BE2C (cell line): Measurements from ENCODE around the gene LRRC37A.
"Not testable (repeated sequence)": the region's sequence is repeated elsewhere in the genome, so short reads cannot be mapped to it uniquely, and the experiment has no call there.

ENCODE experiments used
- DNase-seq: peaks from one replicate; pipeline ENCODE4 v3.0.0-alpha.2; 2020
- H3K27me3 ChIP-seq: fragments of 250-450 bp; sonication (Bioruptor Pico); 2 replicates; pipeline ENCODE4 v1.5.1; 2020; ENCODE audit warnings: mild to moderate bottlenecking
- H3K36me3 ChIP-seq: fragments of 250-450 bp; sonication (Bioruptor Pico); 2 replicates; pipeline ENCODE4 v1.5.1; 2020; ENCODE audit warnings: mild to moderate bottlenecking
- H3K4me1 ChIP-seq: fragments of 250-450 bp; sonication (Bioruptor Pico); 2 replicates; pipeline ENCODE4 v1.5.1; 2020
- H3K4me3 ChIP-seq: 2 replicates; pipeline ENCODE4 v1.5.1; 2011; ENCODE audit warnings: low read depth, low read length
- H3K9me3 ChIP-seq: fragments of 250-450 bp; sonication (Bioruptor Pico); 2 replicates; pipeline ENCODE4 v1.5.1; 2020
- TF ChIP-seq, protein P1 (sequence below): IDR thresholded peaks from 2 replicates; pipeline ENCODE4 v1.5.1; 2012; ENCODE audit warnings: mild to moderate bottlenecking, low read depth, low read length

The LRRC37A gene

DNA sequence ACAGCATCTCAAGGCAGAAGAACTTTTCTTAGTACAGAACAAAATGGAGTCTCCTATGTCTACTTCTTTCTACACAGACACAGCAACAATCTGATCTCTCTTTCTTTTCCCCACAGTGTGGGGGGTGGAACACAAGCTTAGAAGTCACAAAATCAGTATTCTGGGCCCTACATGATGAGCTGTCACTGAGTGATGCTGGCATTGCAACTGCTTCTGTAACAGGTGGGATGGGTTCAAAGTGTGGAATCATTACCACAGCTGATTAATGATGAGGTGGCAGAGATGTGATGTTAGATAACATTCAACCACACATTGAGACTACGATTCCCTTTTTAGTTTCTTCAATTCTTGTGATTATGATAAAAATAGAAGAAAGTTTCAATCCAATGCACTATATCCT is 10.5 kb upstream of the LRRC37A start:
- not testable (repeated sequence) for H3K4me3 ChIP-seq, H3K36me3 ChIP-seq, H3K27me3 ChIP-seq, DNase-seq, H3K9me3 ChIP-seq, H3K4me1 ChIP-seq

DNA sequence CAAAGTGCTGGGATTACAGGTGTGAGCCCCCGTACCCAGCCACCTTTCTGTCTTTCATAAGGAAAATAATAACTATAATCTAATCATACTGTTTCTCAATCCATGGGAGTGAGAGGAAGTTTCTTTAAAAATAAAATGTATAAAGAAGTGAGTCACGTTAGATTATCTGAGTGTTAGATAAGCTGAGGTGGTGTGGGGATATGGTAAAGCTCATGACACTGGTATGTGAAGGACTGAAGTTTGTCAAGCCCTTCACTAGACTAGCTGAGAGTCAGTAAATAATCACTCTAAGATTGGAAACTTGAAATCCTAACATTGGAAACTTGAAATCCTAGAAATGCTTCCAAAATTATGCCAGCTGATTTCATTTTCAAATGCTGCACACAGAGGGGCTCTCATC is 9.4 kb upstream of the LRRC37A start:
- DNase-seq, H3K9me3 ChIP-seq, H3K36me3 ChIP-seq, H3K4me1 ChIP-seq, H3K27me3 ChIP-seq, H3K4me3 ChIP-seq: not testable (repeated sequence)

DNA sequence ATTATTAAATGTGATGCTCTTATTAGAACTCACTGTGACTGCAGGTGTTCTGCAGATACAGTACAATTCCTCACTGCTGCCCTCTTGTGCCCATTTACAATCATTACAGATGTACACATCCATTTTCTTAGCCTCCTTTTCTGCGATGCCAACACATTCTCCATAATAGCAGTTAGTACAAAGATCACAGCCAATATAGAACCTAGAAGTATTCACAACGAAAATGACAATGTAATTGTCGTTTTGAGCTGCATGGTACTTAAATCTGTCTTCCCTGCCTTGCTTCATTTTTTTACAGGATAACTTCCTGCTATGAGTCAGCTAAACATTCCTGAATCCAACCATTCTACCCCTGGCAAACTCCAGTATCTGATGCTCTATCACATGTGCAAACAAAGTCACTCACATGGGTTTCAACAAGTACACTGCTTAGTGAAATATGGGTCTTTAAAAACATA is 8.1 kb upstream of the LRRC37A start:
- H3K4me1 ChIP-seq, H3K4me3 ChIP-seq, H3K36me3 ChIP-seq, H3K9me3 ChIP-seq, H3K27me3 ChIP-seq: not testable (repeated sequence)
- TF ChIP-seq, protein P1, sequence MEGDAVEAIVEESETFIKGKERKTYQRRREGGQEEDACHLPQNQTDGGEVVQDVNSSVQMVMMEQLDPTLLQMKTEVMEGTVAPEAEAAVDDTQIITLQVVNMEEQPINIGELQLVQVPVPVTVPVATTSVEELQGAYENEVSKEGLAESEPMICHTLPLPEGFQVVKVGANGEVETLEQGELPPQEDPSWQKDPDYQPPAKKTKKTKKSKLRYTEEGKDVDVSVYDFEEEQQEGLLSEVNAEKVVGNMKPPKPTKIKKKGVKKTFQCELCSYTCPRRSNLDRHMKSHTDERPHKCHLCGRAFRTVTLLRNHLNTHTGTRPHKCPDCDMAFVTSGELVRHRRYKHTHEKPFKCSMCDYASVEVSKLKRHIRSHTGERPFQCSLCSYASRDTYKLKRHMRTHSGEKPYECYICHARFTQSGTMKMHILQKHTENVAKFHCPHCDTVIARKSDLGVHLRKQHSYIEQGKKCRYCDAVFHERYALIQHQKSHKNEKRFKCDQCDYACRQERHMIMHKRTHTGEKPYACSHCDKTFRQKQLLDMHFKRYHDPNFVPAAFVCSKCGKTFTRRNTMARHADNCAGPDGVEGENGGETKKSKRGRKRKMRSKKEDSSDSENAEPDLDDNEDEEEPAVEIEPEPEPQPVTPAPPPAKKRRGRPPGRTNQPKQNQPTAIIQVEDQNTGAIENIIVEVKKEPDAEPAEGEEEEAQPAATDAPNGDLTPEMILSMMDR: peak; percentile 64
- DNase-seq: peak; percentile 69

DNA sequence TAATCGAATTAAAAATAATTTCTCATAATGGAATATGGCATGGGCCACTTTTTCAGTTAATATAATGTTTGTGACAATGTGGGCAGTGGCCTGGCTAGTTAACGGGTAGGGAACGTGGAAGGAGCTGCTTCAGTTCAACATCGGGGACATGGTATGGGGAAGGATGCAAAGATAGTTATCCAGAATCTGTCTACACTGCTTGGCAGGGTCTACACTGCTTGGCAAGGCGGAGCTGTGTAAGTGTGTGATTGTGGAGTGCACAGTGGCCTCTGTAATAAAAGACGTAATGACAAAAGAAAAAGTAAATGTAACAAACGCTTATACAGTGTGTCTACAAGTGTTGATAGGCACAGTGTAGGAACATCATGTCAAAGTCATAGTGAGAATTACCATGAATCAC is 7.3 kb upstream of the LRRC37A start:
- not testable (repeated sequence) for H3K9me3 ChIP-seq, H3K4me3 ChIP-seq, H3K4me1 ChIP-seq, H3K27me3 ChIP-seq, DNase-seq, H3K36me3 ChIP-seq

DNA sequence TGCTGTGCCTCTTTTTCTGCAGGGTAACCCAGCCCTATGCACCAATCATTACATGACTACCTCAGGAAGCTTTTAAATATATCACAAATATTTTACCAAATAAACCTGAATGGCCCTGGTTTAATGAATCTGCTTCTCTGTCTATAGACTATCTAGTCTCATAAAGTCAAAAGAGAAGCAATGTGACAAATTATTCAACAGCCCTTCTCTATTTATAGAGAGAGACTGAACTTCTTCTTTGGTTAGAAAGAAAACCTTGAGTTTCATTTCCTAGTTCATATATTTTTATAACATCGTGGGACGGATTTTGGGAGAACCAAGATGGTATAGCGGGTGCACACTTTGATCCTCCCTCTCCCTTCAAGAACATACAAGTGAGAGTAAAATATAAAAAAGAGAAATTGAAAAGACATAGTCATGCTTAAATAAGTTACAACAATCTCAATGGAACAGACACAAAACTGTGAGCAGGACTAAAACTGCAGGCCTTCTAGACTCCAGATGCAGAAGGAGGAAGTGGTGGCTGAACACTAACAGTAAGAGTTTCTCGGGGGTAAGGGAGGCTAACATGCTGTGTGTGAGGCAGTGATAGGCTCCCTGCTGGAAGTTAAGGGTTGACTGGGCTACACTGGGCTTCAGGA is 3.9 kb upstream of the LRRC37A start:
- not testable (repeated sequence) for H3K9me3 ChIP-seq, H3K4me3 ChIP-seq, H3K4me1 ChIP-seq, H3K36me3 ChIP-seq, DNase-seq, H3K27me3 ChIP-seq

DNA sequence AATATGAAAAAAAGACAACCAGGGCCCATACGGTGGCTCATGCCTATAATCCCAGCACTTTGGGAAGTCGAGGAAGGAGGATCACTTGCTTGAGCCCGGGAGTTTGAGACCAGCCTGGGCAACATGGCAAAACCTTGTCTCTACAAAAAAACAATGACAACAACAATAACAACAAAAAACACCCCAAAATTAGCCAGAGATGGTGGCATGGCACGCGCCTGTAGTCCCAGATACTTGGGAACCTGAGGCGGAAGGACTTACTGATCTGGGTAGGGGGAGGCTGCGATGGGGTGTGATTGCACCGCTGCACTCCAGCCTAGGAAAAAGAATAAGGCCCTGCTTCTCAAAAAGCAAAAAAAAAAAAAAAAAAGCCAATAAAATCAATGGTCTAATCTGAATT is 3.3 kb upstream of the LRRC37A start:
- H3K9me3 ChIP-seq, H3K27me3 ChIP-seq, DNase-seq, H3K4me3 ChIP-seq, H3K36me3 ChIP-seq, H3K4me1 ChIP-seq: not testable (repeated sequence)

DNA sequence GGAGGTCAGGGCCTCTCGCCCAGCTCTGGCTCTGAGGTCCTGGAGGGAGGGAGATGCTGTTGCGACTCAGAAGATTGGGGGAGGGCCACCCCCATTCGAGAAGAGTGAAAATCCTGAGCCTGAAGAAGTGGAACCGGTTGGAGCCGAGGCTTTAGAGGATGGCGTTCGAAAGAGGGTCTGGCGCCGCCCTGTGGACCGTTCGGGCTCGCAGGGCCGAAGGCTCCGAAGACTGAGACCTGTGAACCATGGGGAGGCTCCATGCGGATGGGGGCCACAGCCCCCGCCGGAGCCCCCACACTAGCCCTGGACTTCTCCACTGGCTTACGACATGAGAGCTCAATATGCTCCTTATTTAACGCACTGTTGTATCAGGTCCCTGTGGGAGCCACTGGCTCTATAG is 46.3 kb downstream of the LRRC37A start:
- H3K4me1 ChIP-seq, H3K27me3 ChIP-seq, DNase-seq, H3K9me3 ChIP-seq, H3K36me3 ChIP-seq, H3K4me3 ChIP-seq: not testable (repeated sequence)

DNA sequence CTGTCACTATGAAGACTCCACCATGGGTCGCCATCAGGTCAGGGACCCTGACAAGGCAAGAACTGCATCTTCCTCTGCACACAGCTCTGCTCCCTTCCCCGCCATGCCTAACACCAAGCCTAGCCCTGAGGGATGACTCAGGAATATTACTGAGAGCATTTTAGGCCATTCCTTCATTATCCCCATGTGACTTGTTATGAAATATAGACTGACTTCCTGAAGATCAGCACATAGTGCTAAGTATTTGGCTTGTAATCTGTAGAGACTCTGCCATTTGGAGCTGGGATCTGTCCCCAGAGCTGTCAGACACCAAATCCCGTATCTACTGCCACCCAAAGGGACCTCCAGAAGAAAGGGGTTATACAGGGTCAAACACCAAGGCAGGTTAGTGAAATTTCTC is 47.2 kb downstream of the LRRC37A start:
- H3K36me3 ChIP-seq, H3K9me3 ChIP-seq, H3K4me3 ChIP-seq, DNase-seq, H3K4me1 ChIP-seq, H3K27me3 ChIP-seq: not testable (repeated sequence)

DNA sequence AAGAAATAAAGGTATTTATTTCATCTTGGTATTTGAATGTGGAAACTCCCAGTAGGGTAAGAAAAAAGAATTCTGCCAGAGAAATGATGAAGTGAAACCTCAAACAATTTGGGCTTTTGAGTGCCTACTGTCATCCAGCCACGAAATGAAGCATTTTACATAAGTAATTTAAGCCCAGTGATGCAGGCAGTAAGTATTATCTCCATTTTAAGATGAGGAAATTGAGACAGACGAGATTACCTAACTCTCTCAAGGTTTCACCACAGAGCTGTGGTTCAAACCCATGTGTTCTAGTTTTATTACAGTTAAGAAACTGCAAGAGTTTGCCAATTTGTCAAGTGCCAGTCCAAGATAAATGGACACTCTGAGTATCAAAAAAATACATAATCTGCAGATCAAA is 53.4 kb downstream of the LRRC37A start:
- not testable (repeated sequence) for H3K4me3 ChIP-seq, H3K36me3 ChIP-seq, H3K4me1 ChIP-seq, DNase-seq, H3K9me3 ChIP-seq, H3K27me3 ChIP-seq

DNA sequence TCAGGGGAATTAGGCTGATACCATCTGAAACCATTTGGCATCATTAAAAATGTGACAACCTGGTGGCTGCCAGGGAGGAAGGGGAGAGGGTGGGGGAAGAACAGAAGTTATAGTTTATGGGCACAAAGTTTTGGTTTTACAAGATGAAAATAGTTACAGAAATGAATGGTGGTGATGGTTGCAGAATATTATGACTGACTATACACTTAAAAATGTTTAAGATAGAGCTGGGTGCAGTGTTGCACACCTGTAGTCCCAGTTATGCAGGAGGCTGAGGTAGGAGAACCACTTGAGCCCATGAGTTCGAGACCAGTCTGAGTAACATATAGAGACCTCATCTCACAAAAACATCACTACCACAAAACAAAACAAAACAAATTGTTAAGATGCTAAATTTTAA is 54.1 kb downstream of the LRRC37A start:
- not testable (repeated sequence) for DNase-seq, H3K9me3 ChIP-seq, H3K27me3 ChIP-seq, H3K4me3 ChIP-seq, H3K4me1 ChIP-seq, H3K36me3 ChIP-seq

DNA sequence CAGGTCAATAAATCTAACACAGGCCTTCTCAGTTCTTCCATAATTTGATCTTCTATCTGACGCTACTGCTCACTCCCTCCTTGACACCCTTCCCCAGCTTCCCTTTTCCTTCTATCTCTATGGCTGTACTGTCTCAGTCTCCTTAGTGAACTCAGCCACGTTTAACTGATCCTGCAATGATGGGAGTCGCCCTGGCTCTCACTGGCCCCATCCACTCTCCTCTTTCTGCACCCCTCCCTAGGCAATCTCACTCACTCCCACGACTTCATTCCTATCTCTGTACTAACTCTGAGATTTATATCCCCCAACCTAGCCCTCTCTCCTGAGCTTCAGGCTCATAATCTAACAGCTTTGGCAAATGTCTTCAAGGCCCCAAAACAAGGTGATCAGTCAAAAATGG is 58.9 kb downstream of the LRRC37A start:
- not testable (repeated sequence) for H3K36me3 ChIP-seq, H3K4me3 ChIP-seq

DNA sequence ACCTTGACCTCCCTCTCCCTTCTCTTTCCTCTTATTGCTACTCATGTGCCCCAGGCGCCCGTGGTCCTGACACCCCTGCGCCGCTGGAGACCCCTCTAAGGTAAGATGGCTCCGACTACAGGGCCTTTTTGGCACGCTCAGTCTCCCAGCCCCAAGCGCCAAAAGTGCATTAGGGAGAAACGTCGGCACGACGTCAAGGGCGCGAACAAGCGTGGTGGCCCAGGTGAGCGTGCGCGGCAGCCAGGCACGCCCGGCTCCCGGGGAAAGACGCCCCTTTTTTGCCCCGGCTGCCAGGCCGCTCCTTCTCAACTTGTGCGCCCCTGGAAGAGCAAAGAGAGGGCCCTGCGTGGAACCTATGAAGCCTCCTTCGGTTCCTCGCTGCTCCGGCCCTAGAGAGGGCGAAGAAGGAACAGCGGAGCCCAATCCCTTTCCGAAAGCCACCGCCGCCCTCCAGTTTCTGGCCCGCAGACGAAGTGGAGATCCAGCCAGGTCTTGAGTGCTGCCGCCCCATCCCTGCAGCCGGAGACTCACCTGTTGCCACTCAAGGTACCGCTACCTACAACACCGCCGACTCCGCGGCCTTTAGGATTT is 66.3 kb downstream of the LRRC37A start:
- H3K27me3 ChIP-seq, DNase-seq, H3K4me3 ChIP-seq, H3K4me1 ChIP-seq, H3K9me3 ChIP-seq, H3K36me3 ChIP-seq: not testable (repeated sequence)

More for the DNA sequence above, 58.9 kb downstream of the LRRC37A start:
- not testable (repeated sequence) for H3K27me3 ChIP-seq, H3K4me1 ChIP-seq, H3K9me3 ChIP-seq, DNase-seq

DNA sequence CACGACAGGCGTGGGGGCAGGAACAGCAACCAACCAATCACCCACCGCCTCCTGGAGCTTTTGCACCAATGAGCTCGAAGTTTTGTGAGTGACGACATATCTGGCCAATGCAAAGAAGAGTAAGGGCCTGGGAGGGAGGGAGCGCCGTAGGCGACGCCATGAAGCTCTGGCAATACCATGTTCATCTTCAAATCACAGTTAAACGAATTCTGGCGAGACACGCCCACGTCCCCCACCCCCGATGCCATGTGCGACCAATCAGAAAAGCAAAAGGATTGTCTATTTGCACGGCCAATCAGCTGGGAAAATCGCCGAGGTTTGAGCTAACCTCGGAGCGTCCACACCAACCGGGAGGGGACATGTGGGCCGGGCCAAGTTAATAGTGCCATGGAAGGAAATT is 66.8 kb downstream of the LRRC37A start, which contains the start of gene ARL17B:
Gene ARL17B (minus strand): TSS at position 12 of the 400 bp plus-strand sequence. CDS start 3,369 bp downstream, outside the sequence.
- H3K36me3 ChIP-seq, H3K9me3 ChIP-seq, H3K27me3 ChIP-seq, H3K4me3 ChIP-seq, H3K4me1 ChIP-seq: not testable (repeated sequence)
- peak; percentile 82 for DNase-seq

DNA sequence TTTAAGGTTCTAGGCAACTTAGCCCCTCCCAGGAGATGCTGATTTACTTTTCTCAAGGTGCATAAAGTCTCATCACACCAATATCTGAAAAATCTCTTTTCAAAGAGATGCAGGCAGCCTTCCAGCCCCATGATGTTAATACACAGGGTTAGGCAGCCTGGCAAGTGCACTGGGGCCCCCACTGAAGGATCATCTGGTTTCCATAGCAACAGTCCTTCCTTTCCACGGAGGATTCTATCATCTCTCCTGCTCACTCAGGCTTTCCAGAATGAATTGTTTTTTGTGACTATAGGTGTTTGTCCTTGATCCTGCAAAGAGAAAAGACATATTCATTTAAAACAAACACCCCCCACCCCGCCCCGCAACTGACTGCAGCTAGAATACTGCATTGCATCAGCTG is 72.6 kb downstream of the LRRC37A start:
- not testable (repeated sequence) for H3K9me3 ChIP-seq, H3K4me3 ChIP-seq, H3K36me3 ChIP-seq, H3K4me1 ChIP-seq, H3K27me3 ChIP-seq, DNase-seq
